Retinal pigment epithelial cell (primary cell): Measurements from ENCODE around the gene RPSA.

Experiments used
- DNase-seq: peaks from one replicate; pipeline ENCODE4 v3.0.0-alpha.2; 2010; ENCODE audit warnings: low read depth
- H3K4me3 ChIP-seq: 2 replicates; pipeline ENCODE4 v1.5.1; 2011; ENCODE audit warnings: mild to moderate bottlenecking, low read length, control low read depth, moderate library complexity
- CTCF ChIP-seq: conservative IDR thresholded peaks from 2 replicates; pipeline ENCODE4 v1.5.1; 2011; ENCODE audit warnings: low read depth, low read length, control low read depth, inconsistent platforms

RPSA gene

GRCh38 chr3:39434574-39434973, 28.1 kb downstream of the RPSA start:
- DNase-seq = no peak
- H3K4me3 ChIP-seq = no peak overlapping the region
- TF ChIP-seq CTCF = no peak

DNA sequence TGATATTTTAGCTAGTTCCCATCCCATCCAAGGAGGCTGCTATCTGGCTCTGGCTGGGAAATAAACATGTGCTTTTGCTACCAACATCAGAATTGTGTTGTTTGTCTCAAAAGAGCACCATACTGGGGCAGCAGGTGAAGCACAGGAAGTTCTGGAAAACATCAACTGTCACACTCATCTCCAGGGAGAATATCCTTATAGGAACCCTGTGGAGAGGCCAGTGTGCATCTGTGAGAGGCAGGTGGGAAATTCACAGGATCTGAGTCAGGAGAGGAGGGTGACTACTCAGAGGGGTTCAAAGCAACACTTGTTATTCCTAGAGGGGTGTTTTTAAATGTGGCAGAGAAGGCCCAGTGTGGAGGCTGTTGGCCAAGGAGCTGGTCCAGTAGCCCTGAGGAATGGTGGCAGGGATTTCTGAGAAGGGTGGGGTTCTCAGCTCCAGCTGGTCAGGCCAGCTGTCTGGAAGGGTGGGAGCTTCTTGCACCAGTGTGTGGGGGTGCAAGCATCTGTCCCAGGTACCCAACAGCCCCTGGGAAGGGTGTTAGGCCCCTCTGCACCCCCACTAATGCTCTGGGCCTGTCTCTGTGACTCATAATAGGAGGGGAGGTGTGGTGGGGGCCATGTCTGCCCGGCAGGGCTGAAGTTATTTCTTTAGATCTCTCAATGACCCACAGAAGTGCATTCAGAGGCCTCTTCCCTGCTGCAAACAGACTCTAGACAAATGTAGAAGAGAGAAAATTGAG, 28.7 kb downstream of the RPSA start:
- TF ChIP-seq CTCF = no peak
- no peak overlapping the region for H3K4me3 ChIP-seq
- DNase-seq = no peak

DNA sequence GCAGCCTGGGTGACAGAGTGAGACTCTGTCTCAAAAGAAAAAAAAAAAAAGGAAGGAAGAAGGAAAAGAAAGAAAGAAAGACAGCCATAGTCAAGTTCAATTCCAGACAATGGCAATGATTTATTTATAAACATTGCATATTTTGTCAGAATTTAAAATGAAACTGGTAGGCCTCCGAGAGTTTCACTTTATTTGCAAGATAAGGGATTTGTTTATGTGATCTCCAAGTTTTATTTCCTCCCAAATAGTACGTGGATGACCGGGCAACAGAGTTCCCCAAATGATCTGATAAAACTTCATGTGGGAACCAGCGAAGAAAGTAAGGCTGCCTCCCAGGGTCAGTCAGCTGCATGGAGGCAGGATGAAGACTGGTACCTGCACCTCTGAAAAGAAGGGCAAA, 32.4 kb downstream of the RPSA start:
- no peak for TF ChIP-seq CTCF
- H3K4me3 ChIP-seq = no peak overlapping the region
- DNase-seq = no peak

DNA sequence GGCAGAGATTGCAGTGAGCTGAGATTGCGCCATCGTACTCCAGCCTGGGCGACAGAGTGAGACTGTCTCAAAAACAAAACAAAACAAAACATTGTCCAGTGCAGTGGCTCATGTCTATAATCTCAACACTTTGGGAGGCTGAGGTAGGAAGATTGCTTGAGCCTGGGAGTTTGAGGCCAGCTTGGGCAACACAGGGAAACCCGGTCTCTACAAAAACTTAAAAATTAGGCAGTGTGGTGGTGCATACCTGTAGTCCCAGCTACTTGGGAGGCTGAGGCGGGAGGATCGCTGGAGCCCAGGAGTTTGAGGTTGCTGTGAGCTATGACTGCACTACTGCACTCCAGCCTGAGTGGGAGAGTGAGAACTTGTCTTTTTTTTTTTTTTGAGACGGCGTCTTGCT, 33.8 kb downstream of the RPSA start:
- TF ChIP-seq CTCF = no peak
- H3K4me3 ChIP-seq = no peak overlapping the region
- no peak for DNase-seq

- no peak for DNase-seq
- peak; percentile 21 for TF ChIP-seq CTCF
- H3K4me3 ChIP-seq = no peak overlapping the region
Observed at GRCh38 chr3:39443530-39443929, 37.0 kb downstream of the RPSA start.

DNA sequence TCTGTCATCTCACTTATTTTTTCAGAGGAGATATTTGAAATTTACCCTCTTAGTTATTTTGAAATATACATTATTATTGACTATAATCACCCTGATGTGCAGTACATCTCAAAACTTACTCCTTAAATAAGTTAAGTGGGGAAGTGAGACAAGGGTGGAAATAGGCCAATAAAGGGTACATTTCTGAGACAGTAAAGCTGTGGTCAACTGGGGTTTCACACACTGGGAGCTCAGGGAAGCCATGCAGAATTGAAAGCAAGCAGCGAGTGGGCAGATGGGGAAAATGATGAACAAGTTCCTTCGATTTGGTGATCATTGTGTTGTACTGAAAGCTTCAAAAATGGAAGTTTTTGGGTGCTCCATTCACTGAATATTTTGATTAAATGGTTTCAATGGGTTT, 39.4 kb downstream of the RPSA start:
- no peak overlapping the region for H3K4me3 ChIP-seq
- DNase-seq = no peak
- no peak for TF ChIP-seq CTCF

DNA sequence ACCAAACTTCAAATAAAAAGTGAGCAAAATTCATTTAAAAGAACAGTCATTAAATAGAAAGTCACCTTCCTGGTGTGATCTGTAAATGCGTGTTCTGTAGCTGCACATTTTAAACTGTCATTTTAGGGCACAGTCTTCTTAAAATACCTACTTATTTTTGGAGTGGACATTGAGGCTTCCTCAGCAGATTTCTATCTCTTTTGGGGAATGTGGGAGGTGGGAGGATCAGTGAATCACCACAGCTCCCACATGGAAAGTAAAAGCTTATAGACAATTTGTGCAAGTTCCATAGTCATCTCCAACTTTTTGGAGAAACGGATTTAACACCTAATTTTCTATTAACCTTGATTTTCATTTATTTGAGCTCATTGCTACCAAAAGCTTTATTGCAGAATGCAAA, 39.9 kb downstream of the RPSA start:
- no peak for DNase-seq
- TF ChIP-seq CTCF = no peak
- H3K4me3 ChIP-seq = no peak overlapping the region
